Right renal cortex interstitium (tissue), 3 donors: ENCODE measurements around the gene RABGAP1L. TPM values are rescaled to one million over a fixed set of nuclear protein-coding genes. Genes with fewer than 3 reads are reported as not detected.
"Not testable (repeated sequence)": the region's sequence is repeated elsewhere in the genome, so short reads cannot be mapped to it uniquely, and the experiment has no call there.

ENCODE experiments used
- DNase-seq, 3 donors: peaks; one replicate each; pipeline ENCODE4 v3.0.0-alpha.2; 2013; ENCODE audit warnings: low read depth in 3 of 3, low spot score in 2 of 3
- polyA plus RNA-seq, 3 donors: library from polyadenylated mRNA; unstranded; fragments of 120-200 nt; gene quantifications; one replicate each; pipeline ENCODE4 v1.2.1, GENCODE V29; 2013; ENCODE audit not compliant: insufficient read length in 3 of 3

The RABGAP1L gene
- polyA plus RNA-seq, 3 donors, result 26.6 to 29.5 (median 29.4) TPM

DNA sequence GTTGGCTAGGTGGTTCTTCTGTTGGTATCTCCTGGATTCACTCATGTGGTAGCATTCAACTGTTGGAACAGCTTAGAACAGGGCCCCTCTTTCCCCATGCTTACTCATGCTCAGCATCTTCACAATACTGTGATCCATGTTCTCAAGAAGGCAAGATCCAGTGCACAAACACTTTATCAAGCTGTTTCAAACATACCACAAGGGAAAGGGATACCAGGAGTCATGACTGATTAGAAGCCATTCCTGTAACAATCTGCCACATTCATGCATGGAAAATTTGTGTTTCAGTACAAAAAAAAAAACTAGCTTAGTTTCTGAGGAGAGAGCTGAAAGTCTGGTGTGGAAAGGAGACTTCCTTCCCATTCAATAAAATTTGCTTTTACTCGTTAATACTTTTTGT is 670.7 kb downstream of the RABGAP1L start:
- DNase-seq, result no peak

DNA sequence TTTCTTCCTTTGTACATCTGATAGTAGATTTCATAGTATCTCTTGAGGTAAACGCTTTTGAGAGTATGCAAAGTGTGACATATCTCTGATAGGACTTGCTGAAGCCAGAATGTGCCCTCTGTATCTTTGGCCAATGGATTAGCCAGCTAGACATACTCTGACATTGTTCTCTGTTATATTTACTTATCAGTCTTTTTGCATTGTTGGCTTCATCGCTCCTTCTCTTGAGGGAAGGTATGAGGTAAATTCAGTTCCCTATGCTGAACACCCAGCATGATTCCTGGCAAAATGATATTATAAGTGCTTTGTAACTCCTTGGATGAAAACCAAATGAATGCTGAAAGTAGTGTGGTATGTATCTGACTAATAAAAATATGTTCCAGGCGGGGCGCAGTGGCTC is 677.2 kb downstream of the RABGAP1L start:
- no peak for DNase-seq

DNA sequence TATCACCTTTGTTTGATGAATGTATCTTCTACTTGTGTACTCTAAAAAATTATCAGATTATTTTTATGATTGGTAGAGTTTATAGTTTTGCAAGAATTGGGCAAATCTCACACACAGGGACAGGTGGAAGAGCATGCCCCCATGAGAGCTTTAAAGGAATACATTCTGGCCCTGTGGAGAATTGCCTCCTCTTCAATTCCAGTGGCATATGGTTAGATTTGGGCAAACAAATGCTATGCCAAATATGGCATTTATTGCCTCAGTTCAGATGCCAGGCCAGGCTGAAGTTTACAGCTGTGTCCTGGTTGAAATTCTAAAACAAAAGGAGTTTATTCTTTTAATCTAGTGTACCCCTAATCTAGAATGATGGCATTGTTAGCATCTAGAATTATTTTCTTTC is 678.1 kb downstream of the RABGAP1L start:
- DNase-seq, result no peak

DNA sequence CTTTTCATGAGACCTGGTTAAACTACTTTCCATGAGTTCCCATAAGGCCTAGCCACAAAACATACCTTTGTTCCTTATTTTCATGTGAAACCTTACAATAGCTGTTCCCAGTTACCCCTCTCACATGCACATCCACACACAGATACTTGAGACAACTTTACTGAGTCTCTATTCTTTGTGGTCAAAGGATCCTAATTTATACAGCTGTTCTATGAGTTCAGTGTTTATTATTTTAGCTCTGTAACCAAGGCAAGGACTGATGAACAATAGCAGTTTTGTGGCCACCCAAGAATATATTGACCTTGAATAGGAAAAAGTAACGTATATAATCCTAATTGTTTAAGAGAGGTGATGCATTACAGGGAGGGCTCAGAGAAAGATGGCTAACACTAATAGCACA is 679.9 kb downstream of the RABGAP1L start:
- DNase-seq, result no peak

DNA sequence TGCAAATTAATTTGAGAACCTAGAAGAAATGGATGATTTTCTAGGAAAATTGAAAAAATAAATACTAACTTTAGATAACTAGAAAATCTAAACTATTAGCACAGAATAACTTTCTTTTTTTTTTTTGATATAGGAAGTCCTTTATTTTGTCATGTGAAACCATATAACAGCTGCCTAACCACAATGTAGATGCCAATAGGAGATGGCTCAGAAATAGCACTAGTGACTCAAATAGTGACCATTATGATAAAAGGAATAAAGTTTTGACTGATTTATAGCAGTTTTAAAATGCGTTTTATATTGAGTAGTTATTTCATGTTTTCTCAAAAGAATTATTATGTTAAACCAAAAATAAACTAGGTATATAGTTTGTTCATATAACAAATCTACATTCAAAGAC is 682.4 kb downstream of the RABGAP1L start:
- no peak for DNase-seq

DNA sequence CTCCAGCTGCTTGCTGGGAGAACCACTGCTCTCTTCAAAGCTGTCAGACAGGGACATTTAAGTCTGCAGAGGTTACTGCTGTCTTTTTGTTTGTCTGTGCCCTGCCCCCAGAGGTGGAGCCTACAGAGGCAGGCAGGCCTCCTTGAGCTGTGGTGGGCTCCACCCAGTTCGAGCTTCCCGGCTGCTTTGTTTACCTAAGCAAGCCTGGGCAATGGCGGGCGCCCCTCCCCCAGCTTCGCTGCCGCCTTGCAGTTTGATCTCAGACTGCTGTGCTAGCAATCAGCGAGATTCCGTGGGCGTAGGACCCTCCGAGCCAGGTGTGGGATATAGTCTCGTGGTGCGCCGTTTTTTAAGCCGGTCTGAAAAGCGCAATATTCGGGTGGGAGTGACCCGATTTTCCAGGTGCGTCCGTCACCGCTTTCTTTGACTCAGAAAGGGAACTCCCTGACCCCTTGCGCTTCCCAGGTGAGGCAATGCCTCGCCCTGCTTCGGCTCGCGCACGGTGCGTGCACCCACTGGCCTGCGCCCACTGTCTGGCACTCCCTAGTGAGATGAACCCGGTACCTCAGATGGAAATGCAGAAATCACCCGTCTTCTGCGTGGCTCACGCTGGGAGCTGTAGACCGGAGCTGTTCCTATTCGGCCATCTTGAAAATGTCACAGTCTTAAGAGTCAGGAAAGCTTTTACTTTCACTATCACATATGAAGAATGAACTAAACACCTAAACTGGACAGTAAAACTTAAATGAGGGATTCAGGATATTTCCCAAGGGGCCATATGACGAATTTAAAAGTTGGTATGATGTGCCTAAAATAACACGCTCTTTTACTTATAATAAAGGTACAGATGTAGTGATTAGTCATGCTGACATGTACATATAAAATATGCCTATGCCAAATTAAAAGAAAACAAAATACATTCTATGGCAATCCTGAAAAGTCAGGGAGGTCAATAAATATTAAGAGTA is 689.6 kb downstream of the RABGAP1L start:
- DNase-seq, result not testable (repeated sequence)

DNA sequence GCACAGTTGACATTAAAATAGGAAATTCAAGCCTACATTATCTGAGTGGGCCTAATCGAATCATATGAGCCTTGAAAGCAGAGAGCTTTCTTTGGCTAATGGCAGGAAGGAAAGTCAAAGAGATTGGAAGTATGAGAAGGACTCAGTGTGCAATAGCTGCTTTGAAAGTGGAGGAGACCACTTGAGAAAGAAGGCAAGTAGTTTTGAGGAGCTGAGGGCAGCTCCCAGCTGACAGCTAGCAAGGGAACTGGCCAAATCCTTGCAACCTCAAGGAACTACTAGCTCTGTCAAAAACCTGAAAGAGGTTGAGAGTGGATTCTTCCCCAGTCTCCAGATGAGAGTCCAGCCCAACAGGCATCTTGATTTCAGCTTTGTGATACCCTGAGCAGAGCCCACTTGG is 691.4 kb downstream of the RABGAP1L start:
- DNase-seq, result no peak

DNA sequence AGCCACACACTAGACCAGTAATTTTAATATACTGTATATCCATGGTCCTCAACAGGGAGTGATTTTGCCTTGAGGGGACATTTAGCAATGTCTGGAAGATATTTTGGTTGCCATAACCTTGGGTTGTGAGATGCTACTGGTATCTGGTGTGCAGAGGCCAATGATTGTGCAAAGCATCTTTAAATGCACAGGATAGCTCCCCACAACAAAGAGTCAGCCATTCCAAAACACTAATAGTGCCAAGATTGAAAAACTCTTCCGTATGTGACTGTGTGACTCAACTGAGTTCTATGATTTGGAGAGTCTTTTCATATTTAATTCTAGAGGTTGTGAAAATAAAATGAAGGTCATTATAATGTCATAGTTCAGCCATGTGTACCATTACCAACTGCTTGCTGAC is 699.0 kb downstream of the RABGAP1L start:
- DNase-seq, result no peak

DNA sequence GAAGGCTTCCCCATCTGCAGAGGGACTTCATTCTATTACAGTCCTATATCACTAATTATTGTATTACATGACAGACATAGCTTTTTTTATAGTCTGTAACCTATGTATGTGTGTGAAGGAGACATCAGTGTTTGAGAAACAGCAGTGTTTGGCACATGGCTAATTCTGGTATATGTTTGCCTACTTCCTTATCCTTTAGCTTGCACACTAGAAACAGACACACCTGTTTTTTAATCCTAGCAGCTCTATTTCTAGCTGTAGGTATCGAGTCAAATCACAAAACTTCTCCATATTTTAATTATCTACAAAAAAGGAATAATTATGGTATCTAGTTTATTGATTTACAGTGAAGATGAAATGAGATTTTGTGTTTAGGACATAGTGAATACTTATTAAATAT is 711.0 kb downstream of the RABGAP1L start:
- DNase-seq, result no peak

DNA sequence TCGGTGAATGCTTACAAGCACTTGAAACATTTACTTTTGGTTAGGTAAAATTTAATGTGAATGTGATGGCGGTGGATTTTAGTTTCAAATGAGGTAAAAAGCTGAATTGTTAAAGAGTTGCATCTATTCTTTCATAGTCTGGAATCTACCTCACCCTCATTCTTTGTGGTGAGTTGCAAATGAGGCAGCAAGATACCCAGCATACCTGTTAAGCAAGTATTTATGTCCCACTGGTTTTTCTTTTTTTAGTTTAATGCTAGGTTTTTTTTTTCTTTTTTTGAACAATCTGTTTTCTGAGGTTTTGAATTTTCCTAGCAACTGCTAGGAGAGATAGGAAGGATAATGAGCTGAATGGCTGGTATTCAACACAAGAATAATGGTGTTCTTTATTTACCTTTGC is 712.6 kb downstream of the RABGAP1L start:
- DNase-seq, result no peak

DNA sequence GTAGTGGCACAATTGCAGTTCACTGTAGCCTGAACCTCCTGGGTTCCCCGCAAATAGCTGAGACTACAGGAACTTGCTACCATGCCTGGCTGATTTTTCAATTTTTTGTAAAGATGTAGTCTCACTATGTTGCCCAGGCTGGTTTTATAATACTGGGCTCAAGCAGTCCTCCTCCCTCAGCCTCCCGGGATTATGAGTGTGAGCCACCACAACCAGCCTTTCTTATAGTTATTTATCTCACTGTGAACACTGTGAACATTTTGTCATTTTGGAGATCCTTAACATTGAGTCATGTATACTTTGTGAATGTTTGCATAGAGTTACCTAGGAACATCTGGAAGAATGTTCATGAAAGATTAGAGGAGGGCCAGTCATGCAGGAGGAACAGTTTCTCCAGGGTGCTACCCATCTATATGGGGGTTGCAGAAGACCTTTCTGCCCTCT is 713.3 kb downstream of the RABGAP1L start:
- DNase-seq, result no peak

DNA sequence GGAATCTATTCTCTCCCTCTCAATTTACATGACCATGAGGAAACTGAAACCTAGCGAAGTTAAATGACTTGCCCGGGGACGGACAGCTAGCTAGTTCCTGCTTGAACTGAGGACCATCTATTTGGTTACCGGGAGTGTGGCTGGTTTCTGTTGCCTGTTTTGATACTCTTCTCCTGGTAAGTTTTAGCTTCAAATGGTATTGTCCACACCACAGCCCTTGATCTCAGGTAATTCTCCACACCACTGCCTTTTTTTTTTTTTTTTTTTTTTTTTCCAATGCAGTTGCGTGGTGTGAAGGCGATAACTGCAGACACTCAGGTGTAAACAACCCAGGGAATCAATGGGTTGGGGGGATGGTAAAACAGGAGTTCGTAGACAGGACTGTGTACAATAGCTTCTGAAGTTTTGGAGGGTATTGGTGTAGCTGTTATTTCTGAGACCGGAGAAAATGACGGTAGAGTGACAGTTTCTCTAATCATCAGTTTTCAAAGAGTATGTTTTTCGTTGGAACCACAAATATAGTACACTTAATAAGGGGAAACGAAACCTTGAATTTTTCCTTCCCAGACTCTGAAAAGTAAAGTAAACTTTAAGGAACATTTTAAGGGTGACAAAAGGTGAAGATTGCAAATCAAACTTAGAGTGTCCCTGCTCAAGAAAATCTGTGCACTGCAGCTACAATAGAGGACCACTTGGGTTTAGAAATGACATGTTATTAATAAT is 715.2 kb downstream of the RABGAP1L start:
- no peak for DNase-seq

DNA sequence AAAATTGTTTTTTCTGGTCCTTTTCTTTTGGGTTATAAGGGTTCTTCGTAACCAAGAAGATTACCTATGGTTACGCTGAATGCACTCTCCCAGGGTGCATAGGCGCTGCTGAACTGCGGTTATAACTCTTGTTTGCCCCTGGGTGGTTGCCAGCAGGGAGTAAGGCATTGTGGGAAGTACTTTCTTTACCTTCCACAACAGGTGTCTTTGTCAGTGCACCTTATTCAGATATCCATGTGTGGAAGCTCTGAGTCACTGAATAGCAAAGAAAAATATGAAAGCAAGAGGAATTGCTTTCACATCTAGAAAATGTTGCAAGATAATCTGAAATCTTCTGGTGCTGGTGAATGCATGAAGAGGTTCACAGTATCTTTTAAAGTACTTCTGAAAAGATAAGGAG is 716.0 kb downstream of the RABGAP1L start:
- no peak for DNase-seq

DNA sequence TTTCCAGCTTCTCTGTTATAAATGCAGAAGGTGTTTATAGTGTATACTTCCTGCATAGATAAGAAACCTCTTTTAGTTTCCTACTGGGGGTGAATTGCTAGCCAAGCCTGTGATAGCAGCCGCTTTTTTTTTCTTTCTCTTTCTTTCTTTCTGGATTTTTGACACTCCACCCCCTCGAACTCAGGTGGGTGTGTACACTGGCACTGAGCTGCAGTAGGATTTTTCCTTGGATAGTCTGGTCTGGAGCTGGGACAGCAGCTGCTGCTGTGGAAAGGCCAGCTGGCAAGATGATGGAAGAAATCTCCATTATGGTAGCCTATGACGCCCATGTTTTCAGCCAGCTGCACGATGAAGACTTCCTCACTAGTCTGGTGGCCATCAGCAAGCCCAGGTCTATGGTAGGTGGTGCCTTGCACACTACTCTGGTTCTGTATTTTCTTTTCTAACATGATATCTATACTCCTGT is 717.9 kb downstream of the RABGAP1L start:
- no peak for DNase-seq

DNA sequence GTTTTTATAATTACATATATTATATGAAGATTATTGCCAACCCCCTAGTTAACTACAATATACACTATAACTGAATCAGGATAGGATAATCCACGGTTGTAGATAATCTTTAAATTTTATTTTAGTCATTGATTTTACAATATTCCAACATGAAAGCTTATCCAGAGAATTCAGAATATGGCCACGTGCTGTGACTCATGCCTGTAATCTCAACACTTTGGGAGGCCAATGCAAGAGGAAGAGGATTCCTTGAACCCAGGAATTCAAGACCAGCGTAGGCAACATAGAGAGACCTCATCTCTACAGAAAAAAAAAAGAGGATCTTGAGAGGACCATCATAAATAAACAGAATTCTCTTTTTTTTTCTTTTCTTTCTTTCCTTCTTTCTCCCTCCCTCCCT is 720.9 kb downstream of the RABGAP1L start:
- DNase-seq, result no peak

DNA sequence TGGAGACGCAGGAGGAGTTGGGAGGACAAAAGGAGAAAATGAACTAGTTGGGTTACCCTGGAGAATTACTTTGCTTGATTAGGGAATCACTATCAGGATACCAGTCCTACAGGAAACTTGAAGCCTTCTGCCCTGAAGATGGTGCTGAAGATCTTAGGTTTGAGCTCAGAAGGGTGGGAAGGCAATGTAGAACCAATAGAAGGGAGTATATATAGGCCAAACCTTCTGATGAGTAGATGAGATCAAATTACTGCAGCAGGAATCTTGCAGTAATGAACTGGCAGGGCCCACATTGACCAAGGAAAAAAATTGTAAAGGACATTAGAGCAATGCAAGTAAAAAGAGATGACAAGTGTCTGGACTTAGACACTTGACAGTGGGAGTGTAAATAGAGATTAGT is 724.1 kb downstream of the RABGAP1L start:
- no peak for DNase-seq

DNA sequence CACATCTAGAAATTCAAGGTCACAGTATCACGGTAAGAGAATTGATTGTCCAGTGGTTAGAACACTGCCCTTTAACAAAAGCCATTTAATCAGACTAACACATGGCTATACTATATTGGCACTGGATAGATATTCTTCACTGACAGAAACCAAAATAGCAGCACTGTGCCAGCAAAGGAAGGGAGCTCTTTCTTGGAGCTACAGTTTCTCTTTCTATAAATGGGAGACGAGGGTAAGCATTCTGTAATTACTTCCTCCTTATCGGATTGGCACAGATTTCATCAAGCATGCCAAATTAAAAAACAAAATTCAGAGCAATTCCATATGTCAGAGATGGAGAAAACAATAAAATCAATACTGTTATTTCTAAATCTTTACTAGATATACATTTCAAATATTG is 724.7 kb downstream of the RABGAP1L start:
- no peak for DNase-seq

DNA sequence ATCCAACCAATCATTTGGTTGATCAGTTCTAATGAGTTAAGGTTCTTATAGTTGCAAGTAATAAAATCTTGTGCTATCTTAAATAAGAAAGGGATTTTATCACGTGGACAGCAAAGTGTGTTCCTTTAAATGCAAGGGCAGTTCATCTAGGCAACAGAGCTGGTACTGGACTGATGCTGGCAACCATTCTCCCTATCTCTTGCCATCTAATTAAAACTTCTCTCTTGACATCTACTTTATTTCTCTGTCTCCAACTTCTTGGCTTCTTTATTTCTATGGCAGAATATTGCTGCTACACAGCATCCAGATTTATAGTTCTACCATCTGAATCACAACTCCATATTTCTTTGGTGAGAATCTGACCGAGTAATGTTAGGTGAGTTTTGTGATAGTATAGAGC is 725.2 kb downstream of the RABGAP1L start:
- no peak for DNase-seq

DNA sequence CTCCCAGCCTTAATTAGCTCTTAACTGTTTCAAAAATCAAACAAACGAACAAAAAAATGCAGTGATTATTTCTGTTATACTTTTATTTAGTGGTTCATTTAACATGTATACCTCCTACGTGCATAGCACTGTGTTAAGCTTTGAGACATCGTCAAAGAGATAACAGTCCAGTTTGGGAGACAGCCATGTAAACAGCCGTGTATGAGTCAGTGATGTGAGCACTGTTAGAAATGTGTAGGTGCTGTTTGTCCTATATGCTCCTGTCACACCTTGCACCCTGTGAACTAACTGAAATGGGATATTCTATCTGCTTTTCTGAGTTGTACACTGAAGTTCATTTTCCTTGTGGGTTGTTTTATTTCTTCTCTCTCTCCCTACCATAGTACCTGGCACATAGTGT is 730.7 kb downstream of the RABGAP1L start:
- no peak for DNase-seq

DNA sequence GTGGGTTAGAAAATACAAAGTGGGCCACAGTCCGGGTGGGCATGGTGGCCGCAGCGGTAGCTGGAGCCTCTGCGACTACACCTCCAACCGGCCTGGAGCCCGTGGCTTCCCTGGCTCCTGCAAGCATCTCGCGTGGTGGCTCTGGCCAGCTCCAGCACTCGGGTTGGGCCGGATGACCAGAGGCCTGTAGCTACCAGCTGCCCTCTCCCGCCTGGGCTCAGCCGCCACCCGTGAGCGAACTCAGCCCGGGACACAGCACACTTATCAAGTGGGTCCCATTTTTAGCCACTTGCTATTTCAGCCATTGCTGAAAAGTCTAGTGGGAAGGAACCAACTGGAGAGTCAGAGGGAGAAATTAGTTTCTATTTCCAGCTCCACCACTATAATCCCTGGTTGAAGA is 732.7 kb downstream of the RABGAP1L start:
- DNase-seq, result no peak

DNA sequence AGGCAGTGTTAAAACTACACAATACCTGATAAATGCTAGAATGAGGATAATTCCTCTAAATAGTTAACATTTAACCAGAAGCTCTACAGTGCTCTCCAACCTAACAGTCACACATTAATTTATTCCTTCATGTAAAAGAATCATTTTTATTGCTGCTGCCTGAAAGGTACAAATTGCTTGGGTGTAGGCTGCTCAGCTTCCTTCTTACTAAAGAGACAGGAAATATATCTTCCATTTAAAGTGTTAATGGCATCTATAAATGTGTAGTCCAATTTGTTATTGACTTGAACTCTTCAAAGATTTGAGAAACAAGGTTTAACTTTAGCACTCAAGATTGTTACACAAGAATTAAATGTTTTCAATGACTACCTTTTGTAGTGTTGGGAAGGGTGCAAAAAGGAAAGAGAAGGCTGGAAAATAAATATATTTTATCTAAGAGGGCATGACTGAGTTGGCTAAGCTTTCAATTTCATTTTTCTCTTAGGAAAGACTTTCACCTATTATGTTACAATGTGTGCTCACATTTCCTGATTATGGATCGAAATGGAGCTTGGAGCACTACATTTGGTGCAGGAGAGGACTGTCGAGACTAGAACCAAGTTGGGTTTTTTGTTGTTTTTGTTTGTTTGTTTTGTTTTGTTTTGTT is 734.9 kb downstream of the RABGAP1L start:
- no peak for DNase-seq
